NCI-H187 treated with DMSO at 0.1 percent for 48 hours (cell line): ENCODE measurements around the gene RPS25.
"Not testable (repeated sequence)": the region's sequence is repeated elsewhere in the genome, so short reads cannot be mapped to it uniquely, and the experiment has no call there.

Experiments used
- DNase-seq: peaks from one replicate; lab custom pipeline; 2025; lab: John Stamatoyannopoulos, UW

RPS25 gene

GRCh38 chr11:119038884-119039283 is 20.7 kb upstream of the RPS25 start:
- DNase-seq, result no peak

GRCh38 chr11:119034813-119035212 is 16.7 kb upstream of the RPS25 start:
- DNase-seq, result no peak

GRCh38 chr11:119033421-119033820 is 15.3 kb upstream of the RPS25 start:
- not testable (repeated sequence) for DNase-seq

DNA sequence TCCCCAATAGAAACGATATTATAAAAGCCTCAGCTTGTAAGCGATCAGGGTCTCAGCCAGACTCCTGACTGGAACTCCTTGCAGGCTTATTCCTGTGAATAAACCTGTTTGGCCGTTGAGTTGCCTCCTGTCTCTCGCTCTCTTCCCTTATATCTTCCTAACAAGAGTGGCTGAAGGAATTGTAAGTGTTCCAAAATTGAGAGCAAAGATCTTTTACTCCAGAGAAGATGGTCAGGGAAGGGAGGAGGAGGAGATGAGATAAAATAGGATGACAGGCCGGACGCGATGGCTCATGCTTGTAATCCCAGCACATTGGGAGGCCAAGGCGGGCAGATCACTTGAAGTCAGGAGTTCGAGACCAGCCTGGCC is 13.8 kb upstream of the RPS25 start:
- DNase-seq, result no peak

DNA sequence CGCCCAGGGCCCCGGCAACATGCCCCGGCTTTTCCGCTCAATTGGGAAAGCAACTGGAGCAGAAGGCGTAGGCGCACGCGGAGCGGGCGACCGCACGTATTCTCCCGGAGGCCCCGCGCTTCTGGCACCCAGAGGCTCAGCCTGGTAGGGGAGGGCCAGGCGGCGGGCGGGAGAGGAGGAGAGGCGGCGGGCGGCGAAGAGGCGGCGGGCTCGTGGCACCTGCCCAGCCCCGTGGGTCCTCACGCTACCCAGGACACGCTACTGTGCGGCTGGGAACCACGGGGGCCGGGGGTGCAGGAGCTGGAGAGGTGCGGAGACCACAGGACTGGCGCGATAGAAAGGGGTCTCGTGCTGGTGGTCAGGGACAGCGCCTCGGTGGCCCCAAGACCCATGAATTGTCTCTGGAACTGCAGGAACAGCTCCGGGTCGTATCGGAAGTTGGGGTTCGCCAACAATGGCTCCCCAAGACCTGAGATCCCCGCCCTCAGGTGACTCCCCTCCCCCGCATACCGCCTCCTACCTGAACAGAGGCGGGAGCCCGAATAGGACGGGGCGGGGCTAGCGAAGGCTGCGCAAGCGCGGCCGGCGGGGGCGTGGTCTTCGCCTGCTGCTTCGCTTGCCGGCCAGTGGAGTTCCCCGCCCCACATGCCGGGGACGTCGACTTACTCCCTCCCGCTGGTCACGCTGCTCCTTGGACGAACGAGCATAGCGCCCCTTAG is 12.3 kb upstream of the RPS25 start, which contains the start of gene SLC37A4:
Gene SLC37A4, minus strand, starts transcription at position 549 of the 719 bp plus-strand sequence.
- peak; percentile 85 for DNase-seq

DNA sequence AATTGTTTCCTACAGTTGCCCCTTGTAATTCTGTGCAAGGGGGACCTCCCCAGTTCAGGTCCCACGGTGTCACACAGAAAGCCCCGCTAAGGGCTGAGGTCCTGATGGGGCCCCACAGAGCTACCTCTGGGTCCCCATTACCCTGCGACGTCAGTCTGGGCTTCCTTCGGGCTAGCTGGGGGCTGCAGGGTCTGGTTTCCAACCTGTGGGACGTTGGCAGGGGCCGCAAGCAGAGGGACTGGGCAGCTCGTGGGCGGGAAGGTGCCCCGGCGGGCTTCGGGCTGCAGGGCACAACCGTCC is 11.8 kb upstream of the RPS25 start:
- no peak for DNase-seq

DNA sequence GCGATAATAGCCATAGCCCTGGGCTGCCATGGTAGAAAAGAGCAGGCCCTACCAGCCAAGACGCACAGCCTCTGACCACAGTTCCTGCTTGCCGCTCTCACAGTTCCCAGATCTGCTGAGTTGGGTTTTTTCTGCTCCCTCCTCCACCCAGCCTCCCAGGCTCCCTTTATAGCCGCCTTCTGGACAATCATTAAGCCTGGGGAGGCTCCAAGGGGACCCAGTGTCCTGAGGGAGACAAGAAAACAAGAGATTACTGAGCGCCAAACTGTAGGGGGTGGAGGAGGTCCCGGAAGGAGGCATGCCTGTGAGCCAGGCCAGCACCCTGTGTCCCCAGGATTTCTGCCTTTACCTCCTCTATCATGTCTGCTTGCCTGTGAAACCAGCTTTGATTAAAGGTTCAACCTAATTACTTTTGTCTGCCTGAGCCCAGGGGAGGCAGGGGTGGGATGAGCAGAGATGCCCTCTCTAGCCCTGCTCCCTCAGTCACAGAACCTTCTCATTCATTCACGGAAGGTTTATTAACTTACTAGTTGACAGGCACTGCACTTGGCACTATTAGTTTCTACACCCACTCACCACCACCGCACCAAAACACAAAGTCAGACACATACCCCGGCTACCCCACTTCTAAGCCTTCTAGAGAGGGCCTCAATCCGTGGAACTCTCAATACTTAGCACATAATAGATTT is 11.3 kb upstream of the RPS25 start:
- DNase-seq, result no peak

DNA sequence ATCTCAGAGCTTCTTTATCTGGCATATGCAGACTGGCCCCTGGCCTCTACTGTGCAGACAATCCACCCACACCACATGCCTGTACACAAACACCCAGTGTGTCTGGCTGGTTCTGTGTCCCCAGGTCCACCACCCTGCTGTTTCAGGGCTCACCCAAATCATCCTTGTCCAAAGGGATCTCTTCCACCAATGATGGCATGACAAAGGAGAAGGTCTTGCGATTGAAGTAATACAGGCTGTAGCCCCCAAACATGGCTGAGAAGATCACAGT is 10.9 kb upstream of the RPS25 start:
- no peak for DNase-seq

- DNase-seq, result no peak
These were observed 10.4 kb upstream of the RPS25 start for GRCh38 chr11:119028346-119029068.

DNA sequence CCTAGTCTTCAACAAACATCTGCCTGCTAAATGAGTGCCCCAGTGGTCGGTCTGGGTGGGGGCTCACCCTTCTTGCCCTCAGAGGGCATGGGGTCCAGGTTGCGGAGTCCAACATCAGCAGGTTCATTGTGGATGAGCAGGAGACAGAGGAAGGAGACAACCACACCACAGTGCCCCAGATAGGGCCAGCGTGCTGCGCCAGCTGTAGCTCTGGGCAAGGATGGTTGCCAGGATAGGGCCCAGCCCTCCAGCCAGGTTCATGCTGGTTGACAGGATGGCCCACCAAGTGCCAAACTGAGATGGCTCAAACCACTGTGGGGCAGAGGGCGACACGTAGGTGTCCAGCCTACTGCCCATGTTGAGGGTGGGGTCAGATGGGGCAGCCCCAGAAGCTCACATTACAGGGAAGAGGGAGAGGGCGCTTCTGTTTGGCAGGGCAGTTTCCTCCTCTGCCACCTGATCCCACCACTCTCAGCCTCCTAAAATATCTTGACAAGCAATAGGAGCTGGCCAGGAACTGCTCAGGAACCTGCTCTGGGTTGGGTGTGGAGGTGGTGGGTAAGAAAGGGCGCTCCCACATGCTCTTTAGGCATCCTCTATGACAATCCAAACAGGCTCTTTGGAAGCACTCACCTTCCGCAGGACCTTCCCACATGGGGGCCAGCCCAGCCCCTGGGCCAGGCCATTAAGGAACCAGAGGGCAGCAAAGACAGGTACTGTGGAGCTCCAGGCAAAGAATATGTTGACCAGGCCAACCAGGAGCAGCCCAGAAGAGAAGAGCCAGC is 9.6 kb upstream of the RPS25 start:
- DNase-seq, result no peak

- DNase-seq, result no peak
These were observed 8.8 kb upstream of the RPS25 start for GRCh38 chr11:119026970-119027369.

- no peak for DNase-seq
These were observed 8.0 kb upstream of the RPS25 start for GRCh38 chr11:119025978-119026766.

DNA sequence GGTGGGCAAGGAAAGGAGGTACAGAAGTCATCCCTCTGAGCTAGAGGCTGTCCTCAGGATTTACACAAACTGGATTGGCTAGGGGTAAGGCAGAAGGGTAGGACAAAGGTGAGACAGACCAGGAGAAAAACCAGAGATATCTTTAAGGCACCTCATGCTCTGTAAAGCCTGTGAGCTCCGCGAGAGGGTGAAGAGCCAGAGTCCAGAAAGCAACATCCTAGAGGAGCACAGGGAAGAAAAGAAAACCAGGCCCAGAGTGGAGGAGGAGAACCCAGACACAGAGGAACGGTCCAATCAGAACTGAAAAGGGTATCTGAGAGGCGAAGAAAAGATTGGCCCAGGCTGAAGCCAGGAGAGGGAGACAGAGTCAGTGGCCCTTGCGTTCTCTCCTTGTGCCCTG is 7.4 kb upstream of the RPS25 start:
- DNase-seq, result no peak

DNA sequence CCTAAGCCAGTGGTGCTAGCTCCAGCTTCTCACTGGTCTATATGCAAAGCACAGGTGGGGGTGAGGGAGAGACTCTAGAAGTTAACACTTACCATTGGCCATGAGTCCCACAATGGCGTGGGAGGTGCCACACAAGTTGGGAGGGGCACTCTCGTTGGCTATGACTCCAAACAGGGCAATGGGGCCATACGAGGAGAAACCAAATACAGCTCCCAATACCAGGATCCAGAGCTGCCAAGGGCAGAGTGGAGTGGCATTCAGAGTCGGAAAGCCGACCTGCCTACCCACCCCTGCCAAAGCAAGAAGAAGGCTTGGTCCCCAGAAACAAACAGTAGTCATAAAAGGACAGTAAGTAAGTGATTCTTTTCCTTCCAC is 6.9 kb upstream of the RPS25 start:
- DNase-seq, result no peak

DNA sequence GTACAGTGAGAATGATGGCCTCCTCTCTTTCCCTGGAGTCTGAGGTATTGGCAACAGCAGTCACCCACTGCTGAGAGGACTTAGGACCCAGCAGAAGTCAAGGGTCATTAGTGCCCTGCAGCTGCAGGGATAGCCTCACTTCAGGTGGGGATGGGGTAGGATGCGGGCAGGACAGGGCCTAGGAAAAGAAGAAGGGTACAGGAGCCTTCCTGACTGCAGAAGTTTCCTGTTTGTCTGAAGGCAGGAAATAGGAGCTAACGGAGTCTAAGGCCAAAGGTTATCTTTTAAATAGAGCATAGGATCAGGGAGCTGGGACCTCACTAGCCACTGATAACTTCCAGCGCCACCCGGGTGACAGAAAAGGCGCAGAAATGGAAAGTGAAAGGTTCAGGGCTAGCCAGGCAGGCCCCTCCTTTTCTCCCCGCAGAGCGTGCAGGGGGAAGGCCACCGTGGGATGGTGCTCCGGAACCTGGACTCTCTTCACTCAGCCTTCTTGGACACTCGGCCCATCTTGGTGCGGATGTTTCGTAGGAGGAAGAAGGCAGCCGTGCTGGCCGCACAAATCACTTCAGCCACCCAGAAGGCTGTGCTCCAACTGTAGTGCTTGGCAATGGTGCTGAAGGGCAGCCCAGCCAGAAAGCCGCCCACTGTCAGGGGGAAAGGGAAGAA is 6.4 kb upstream of the RPS25 start:
- DNase-seq, result no peak

DNA sequence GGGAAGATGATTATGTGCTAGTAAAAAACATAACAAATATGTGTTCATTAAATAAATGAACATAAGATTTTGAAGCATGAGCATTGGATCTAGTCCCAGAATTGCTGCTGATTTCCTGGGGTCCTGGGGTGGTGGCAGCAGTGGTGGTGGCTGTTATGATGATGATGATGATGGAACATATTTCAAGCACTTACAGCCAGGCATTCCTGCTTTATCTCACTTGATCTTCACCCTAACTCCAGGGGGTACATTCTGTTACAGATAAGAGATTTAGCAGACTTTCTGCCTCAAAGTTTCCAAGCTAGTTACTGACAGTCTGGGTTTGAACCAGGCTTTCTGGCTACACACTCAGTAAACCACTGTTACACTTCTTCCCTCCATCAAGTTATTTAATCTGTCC is 5.6 kb upstream of the RPS25 start:
- no peak for DNase-seq

DNA sequence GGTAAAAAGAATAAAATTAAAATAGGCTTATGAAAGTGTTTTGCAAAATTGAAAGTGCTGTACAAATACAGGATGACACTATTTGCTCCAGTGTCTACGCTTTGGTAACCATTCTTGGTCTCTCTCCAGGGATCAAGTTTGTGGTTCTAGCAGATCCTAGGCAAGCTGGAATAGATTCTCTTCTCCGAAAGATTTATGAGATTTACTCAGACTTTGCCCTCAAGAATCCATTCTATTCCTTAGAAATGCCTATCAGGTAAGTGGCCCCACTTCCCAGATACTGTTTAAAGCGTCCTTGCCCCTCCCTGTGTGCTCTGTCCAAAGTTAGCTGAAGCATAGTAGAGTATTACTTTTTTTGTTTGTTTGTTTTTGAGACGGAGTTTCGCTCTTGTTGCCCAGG is 3.5 kb upstream of the RPS25 start:
- no peak for DNase-seq

DNA sequence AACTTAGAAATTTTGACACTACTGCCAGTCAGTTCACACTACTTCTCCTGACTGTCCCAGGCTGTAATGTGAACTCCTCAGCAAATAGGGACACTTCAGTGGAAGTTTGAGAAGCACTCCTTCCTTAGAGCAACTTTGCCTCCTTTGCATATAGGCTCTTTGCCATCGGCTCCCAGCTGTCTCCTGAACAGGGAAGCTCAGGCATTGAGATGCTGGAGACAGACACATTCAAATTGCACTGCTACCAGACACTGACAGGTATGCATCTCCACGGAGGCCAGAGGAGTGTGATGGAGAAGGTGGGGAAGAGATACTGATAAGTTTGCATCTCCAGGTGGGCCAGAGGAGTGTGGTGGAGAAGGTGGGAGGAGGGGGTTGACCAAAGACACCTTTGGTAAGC is 1.9 kb upstream of the RPS25 start:
- no peak for DNase-seq

DNA sequence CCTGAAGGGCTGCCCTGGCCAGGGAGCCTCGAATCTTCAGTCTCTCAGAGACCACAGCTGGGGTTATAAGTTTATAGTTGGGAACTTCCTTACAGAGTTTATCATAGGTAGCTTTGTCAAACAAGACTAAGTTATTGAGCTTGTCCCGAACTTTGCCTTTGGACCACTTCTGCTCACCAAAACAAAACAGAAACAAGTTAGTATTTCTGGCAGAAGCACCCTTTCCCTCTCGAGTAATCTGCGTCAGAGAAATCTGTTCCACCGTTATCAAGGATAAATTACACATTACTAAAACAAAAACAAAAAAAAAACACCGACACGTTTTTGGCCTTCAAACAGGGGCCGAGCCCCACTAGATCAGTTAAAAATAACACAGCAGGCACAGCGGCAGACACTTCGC is 766 bp downstream of the RPS25 start:
- DNase-seq, result not testable (repeated sequence)

GRCh38 chr11:119016216-119017009 is 1.7 kb downstream of the RPS25 start:
- DNase-seq, result no peak
